Epithelial cell of esophagus (primary cell): Measurements from ENCODE around the gene SLC2A11.
A peak's percentile ranks its signal among the peaks of the same experiment; 100 is the strongest.
"Not testable (repeated sequence)": the region's sequence is repeated elsewhere in the genome, so short reads cannot be mapped to it uniquely, and the experiment has no call there.

Experiments used
- DNase-seq: peaks from one replicate; pipeline ENCODE4 v3.0.0; 2010; ENCODE audit warnings: low read depth
- H3K4me3 ChIP-seq: 2 replicates; pipeline ENCODE4 v1.5.1; 2011; ENCODE audit warnings: mild to moderate bottlenecking, low read length, control low read depth
- CTCF ChIP-seq: IDR thresholded peaks from 2 replicates; pipeline ENCODE4 v1.5.1; 2011; ENCODE audit warnings: low read depth, mild to moderate bottlenecking, low read length, control low read depth, inconsistent platforms; ENCODE audit not compliant: insufficient read depth; ENCODE audit errors: missing control alignments

Gene SLC2A11

GRCh38 chr22:23847991-23848864 lies 9.4 kb upstream of the SLC2A11 start:
- no peak for TF ChIP-seq CTCF
- no peak for DNase-seq
- H3K4me3 ChIP-seq = no peak overlapping the region

GRCh38 chr22:23849009-23850006 lies 8.4 kb upstream of the SLC2A11 start:
- DNase-seq = peak; percentile 73
- no peak overlapping the region for H3K4me3 ChIP-seq
- TF ChIP-seq CTCF = peak; percentile 81

- TF ChIP-seq CTCF = no peak
- H3K4me3 ChIP-seq = no peak overlapping the region
- DNase-seq = no peak
Measured at GRCh38 chr22:23850136-23850611, 7.5 kb upstream of the SLC2A11 start.

- H3K4me3 ChIP-seq = peak overlapping the region; percentile 84
- peak; percentile 47 for DNase-seq
- peak; percentile 24 for TF ChIP-seq CTCF
Measured at GRCh38 chr22:23856721-23857605, 712 bp upstream of the SLC2A11 start.

GRCh38 chr22:23858484-23858815 lies 775 bp downstream of the SLC2A11 start:
- no peak for TF ChIP-seq CTCF
- peak overlapping the region; percentile 84 for H3K4me3 ChIP-seq
- no peak for DNase-seq

GRCh38 chr22:23859201-23859600 lies 1.5 kb downstream of the SLC2A11 start:
- no peak for DNase-seq
- no peak for TF ChIP-seq CTCF
- no peak overlapping the region for H3K4me3 ChIP-seq

GRCh38 chr22:23860187-23860586 lies 2.5 kb downstream of the SLC2A11 start:
- not testable (repeated sequence) for H3K4me3 ChIP-seq, DNase-seq
